GM12878 (cell line): ENCODE measurements around the gene PSMB3. TPM values are rescaled to one million over a fixed set of nuclear protein-coding genes. Genes with fewer than 3 reads are reported as not detected.

Source experiments
- ASH2L ChIP-seq: fragments of 300-600, 200-600 bp; sonication (generic); IDR thresholded peaks from 2 replicates; pipeline ENCODE4 v1.6.1; 2017; ENCODE audit warnings: low read depth, mild to moderate bottlenecking, borderline replicate concordance
- BCL11A ChIP-seq: IDR thresholded peaks from 2 replicates; pipeline ENCODE4 v1.6.1; 2011; ENCODE audit warnings: low read depth, low read length
- BMI1 ChIP-seq: fragments of 450-650 bp; IDR thresholded peaks from 2 replicates; pipeline ENCODE4 v1.6.1; 2016; ENCODE audit warnings: mild to moderate bottlenecking, moderate library complexity, borderline replicate concordance
- CBX3 ChIP-seq: fragments of 200-600 bp; sonication (generic); IDR thresholded peaks from 2 replicates; pipeline ENCODE4 v1.6.1; 2016; ENCODE audit warnings: low read depth, borderline replicate concordance
- FOXM1 ChIP-seq: IDR thresholded peaks from 2 replicates; pipeline ENCODE4 v1.6.1; 2012; ENCODE audit warnings: low read depth, mild to moderate bottlenecking, inconsistent platforms, low read length, moderate library complexity
- GABPA ChIP-seq: IDR thresholded peaks from 2 replicates; pipeline ENCODE4 v1.6.1; 2014; ENCODE audit warnings: antibody characterized with exemption, low read depth, mild to moderate bottlenecking, inconsistent platforms
- HDAC2 ChIP-seq: fragments of 200-600 bp; sonication (generic); IDR thresholded peaks from 2 replicates; pipeline ENCODE4 v1.6.1; 2017
- IKZF1 ChIP-seq: fragments of 450-650 bp; conservative IDR thresholded peaks from 2 replicates; pipeline ENCODE4 v1.6.1; 2017; ENCODE audit warnings: antibody characterized with exemption, mild to moderate bottlenecking
- KDM1A ChIP-seq: fragments of 200-600 bp; sonication (generic); IDR thresholded peaks from 2 replicates; pipeline ENCODE4 v1.6.1; 2016; ENCODE audit warnings: borderline replicate concordance
- KLF5 ChIP-seq: fragments of 450-650 bp; IDR thresholded peaks from 2 replicates; pipeline ENCODE4 v1.6.1; 2014; ENCODE audit warnings: mild to moderate bottlenecking; ENCODE audit not compliant: partially characterized antibody
- MTA2 ChIP-seq: fragments of 450-650 bp; IDR thresholded peaks from 2 replicates; pipeline ENCODE4 v1.6.1; 2016; ENCODE audit warnings: low read depth, mild to moderate bottlenecking, moderate library complexity
- MXI1 ChIP-seq: fragments of 150-350 bp; IDR thresholded peaks from 2 replicates; pipeline ENCODE4 v1.6.1; 2011; ENCODE audit warnings: low read depth, mild to moderate bottlenecking, inconsistent platforms, low read length, improper control_type of control experiment
- NFXL1 ChIP-seq: fragments of 450-650 bp; IDR thresholded peaks from 2 replicates; pipeline ENCODE4 v1.6.1; 2017; ENCODE audit warnings: antibody characterized with exemption, mild to moderate bottlenecking, borderline replicate concordance
- POLR2AphosphoS2 ChIP-seq: IDR thresholded peaks from 2 replicates; pipeline ENCODE4 v1.6.1; 2011; ENCODE audit warnings: low read depth, mild to moderate bottlenecking, low read length, improper control_type of control experiment, moderate library complexity
- POLR2AphosphoS5 ChIP-seq: IDR thresholded peaks from 2 replicates; pipeline ENCODE4 v1.6.1; 2011; ENCODE audit warnings: mild to moderate bottlenecking, low read length, inconsistent platforms
- RAD21 ChIP-seq: IDR thresholded peaks from 2 replicates; pipeline ENCODE4 v1.6.1; 2011; ENCODE audit warnings: mild to moderate bottlenecking, low read depth, low read length, moderate library complexity; ENCODE audit not compliant: insufficient read depth
- RCOR1 ChIP-seq: conservative IDR thresholded peaks from 2 replicates; pipeline ENCODE4 v1.6.1; 2012; ENCODE audit warnings: low read depth, low read length, improper control_type of control experiment
- RUNX3 ChIP-seq: IDR thresholded peaks from 2 replicates; pipeline ENCODE4 v1.6.1; 2012; ENCODE audit warnings: low read length, inconsistent platforms
- SMARCA5 ChIP-seq: fragments of 450-650 bp; IDR thresholded peaks from 2 replicates; pipeline ENCODE4 v1.6.1; 2017; ENCODE audit warnings: mild to moderate bottlenecking
- SP1 ChIP-seq: IDR thresholded peaks from one replicate; pipeline ENCODE4 v1.6.1; 2011; ENCODE audit warnings: low read depth, low read length
- TARDBP ChIP-seq: IDR thresholded peaks from 2 replicates; pipeline ENCODE4 v1.6.1; 2016; ENCODE audit warnings: borderline replicate concordance
- WRNIP1 ChIP-seq: IDR thresholded peaks from 2 replicates; pipeline ENCODE4 v1.6.1; 2011; ENCODE audit warnings: low read depth, low read length, improper control_type of control experiment, borderline replicate concordance
- YY1 ChIP-seq: IDR thresholded peaks from 2 replicates; pipeline ENCODE4 v1.6.1; 2011; ENCODE audit warnings: low read depth, mild to moderate bottlenecking, low read length
- ZNF622 ChIP-seq: fragments of 450-650 bp; IDR thresholded peaks from 2 replicates; pipeline ENCODE4 v1.6.1; 2017; ENCODE audit warnings: mild to moderate bottlenecking, inconsistent platforms
- polyA plus RNA-seq, 11 experiments: library from polyadenylated mRNA; depleted of rRNA in 4 of 11; unstranded in 6 of 11; stranded (reverse) in 5 of 11; fragments of >200 nt; fragmentation: Nextera tagmentation in 4 of 11; fragmentation: Illumina TruSeq in 1 of 11; extraction: Ambion mirVana in 4 of 11; extraction: Trizol in 1 of 11; gene quantifications; 1 replicate in 1 of 11; 2 replicates in 10 of 11; pipeline versions ENCODE4 v1.2.1 to v1.2.3, GENCODE V29; 2011 to 2016; ENCODE audit warnings: inconsistent platforms in 2 of 11, missing spikeins in 2 of 11, low read depth in 1 of 11
- total RNA-seq, 4 experiments: library from RNA; depleted of rRNA in 3 of 4; stranded (reverse); fragments of >200 nt in 3 of 4; fragmentation: Illumina TruSeq in 1 of 4; extraction: Trizol in 1 of 4; gene quantifications; 2 replicates each; pipeline versions ENCODE4 v1.2.1 to v1.2.3, GENCODE V29; 2013 to 2021
- TF ChIP-seq, protein P1 (sequence below): fragments of 450-650 bp; conservative IDR thresholded peaks from 2 replicates; pipeline ENCODE4 v1.6.1; 2017; ENCODE audit warnings: mild to moderate bottlenecking, moderate library complexity
- TF ChIP-seq, protein P2 (sequence below): IDR thresholded peaks from 2 replicates; pipeline ENCODE4 v1.6.1; 2012; ENCODE audit warnings: low read length, inconsistent platforms
- TF ChIP-seq, protein P3 (sequence below): fragments of 450-650 bp; formaldehyde crosslinking; IDR thresholded peaks from 2 replicates; pipeline ENCODE4 v1.4.0; 2022; ENCODE audit warnings: mild to moderate bottlenecking, moderate library complexity

PSMB3 gene
- total and polyA plus RNA-seq, 10 of the 15 experiments (the other 5 are each of a cell fraction or from before 2014, with no cell fraction given): 300 to 2,130 (median 490) TPM

- TF ChIP-seq YY1 (peak; percentile 69; the same call in 1 of the 2 replicates), KLF5 (peak; percentile 55), MXI1 (peak; percentile 97), RAD21 (no peak), KDM1A (no peak), CBX3 (no peak), RCOR1 (no peak), BMI1 (no peak), HDAC2 (no peak), NFXL1 (no peak), POLR2AphosphoS2 (0 out of 2 replicates have a peak, but pooled peaks have one; percentile 57), MTA2 (peak; percentile 7; the same call in 1 of the 2 replicates), ZNF622 (peak; percentile 99), IKZF1 (peak; percentile 87), SMARCA5 (peak; percentile 38; the same call in 1 of the 2 replicates), RUNX3 (peak; percentile 67), ASH2L (no peak), GABPA (peak; percentile 88), SP1 (peak; percentile 99), FOXM1 (no peak), WRNIP1 (no peak), POLR2AphosphoS5 (peak; percentile 86), TARDBP (no peak; the same call in 1 of the 2 replicates), BCL11A (no peak; the same call in 1 of the 2 replicates)
- TF ChIP-seq, protein P1, sequence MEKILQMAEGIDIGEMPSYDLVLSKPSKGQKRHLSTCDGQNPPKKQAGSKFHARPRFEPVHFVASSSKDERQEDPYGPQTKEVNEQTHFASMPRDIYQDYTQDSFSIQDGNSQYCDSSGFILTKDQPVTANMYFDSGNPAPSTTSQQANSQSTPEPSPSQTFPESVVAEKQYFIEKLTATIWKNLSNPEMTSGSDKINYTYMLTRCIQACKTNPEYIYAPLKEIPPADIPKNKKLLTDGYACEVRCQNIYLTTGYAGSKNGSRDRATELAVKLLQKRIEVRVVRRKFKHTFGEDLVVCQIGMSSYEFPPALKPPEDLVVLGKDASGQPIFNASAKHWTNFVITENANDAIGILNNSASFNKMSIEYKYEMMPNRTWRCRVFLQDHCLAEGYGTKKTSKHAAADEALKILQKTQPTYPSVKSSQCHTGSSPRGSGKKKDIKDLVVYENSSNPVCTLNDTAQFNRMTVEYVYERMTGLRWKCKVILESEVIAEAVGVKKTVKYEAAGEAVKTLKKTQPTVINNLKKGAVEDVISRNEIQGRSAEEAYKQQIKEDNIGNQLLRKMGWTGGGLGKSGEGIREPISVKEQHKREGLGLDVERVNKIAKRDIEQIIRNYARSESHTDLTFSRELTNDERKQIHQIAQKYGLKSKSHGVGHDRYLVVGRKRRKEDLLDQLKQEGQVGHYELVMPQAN: peak; percentile 61
- TF ChIP-seq, protein P2, sequence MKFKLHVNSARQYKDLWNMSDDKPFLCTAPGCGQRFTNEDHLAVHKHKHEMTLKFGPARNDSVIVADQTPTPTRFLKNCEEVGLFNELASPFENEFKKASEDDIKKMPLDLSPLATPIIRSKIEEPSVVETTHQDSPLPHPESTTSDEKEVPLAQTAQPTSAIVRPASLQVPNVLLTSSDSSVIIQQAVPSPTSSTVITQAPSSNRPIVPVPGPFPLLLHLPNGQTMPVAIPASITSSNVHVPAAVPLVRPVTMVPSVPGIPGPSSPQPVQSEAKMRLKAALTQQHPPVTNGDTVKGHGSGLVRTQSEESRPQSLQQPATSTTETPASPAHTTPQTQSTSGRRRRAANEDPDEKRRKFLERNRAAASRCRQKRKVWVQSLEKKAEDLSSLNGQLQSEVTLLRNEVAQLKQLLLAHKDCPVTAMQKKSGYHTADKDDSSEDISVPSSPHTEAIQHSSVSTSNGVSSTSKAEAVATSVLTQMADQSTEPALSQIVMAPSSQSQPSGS: no peak
- TF ChIP-seq, protein P3, sequence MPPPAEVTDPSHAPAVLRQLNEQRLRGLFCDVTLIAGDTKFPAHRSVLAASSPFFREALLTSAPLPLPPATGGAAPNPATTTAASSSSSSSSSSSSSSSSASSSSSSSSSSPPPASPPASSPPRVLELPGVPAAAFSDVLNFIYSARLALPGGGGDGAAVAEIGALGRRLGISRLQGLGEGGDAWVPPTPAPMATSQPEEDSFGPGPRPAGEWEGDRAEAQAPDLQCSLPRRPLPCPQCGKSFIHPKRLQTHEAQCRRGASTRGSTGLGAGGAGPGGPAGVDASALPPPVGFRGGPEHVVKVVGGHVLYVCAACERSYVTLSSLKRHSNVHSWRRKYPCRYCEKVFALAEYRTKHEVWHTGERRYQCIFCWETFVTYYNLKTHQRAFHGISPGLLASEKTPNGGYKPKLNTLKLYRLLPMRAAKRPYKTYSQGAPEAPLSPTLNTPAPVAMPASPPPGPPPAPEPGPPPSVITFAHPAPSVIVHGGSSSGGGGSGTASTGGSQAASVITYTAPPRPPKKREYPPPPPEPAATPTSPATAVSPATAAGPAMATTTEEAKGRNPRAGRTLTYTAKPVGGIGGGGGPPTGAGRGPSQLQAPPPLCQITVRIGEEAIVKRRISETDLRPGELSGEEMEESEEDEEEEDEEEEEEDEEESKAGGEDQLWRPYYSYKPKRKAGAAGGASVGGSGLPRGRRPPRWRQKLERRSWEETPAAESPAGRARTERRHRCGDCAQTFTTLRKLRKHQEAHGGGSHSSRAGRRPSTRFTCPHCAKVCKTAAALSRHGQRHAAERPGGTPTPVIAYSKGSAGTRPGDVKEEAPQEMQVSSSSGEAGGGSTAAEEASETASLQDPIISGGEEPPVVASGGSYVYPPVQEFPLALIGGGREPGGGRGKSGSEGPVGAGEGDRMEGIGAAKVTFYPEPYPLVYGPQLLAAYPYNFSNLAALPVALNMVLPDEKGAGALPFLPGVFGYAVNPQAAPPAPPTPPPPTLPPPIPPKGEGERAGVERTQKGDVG (CRISPR knock-in tag): no peak
These were observed at the start of gene PSMB3 (continued) for GRCh38 chr17:38752308-38753070.
